ENCODE measurements around the gene ALG14.

DNA sequence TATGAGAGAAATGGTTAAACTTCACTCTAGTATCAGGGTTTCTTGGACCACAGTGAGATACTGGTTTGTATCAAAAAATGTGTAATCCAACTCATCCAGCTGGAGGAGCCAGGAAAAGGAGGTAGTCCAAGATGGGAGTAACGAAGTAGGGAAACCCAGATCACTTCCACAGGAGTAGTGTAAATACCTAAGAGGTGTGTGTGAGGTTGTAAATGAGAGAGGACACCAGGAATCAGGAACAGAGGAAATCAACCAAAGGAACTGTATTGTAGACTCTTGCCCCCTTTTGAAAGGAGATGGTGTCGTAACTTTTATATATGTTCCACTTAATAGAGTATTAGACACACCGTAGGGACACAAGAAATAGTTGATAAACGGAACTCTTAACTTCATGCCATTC lies 24.7 kb upstream of the ALG14 start:
- TF ChIP-seq RAD21 (IDR thresholded peaks at IDR 0.05; ENCODE audit: low read length) = no peak
- no peak for TF ChIP-seq CHD1 (IDR thresholded peaks at IDR 0.05; ENCODE audit: low read depth, low read length)
- TF ChIP-seq, protein P1, sequence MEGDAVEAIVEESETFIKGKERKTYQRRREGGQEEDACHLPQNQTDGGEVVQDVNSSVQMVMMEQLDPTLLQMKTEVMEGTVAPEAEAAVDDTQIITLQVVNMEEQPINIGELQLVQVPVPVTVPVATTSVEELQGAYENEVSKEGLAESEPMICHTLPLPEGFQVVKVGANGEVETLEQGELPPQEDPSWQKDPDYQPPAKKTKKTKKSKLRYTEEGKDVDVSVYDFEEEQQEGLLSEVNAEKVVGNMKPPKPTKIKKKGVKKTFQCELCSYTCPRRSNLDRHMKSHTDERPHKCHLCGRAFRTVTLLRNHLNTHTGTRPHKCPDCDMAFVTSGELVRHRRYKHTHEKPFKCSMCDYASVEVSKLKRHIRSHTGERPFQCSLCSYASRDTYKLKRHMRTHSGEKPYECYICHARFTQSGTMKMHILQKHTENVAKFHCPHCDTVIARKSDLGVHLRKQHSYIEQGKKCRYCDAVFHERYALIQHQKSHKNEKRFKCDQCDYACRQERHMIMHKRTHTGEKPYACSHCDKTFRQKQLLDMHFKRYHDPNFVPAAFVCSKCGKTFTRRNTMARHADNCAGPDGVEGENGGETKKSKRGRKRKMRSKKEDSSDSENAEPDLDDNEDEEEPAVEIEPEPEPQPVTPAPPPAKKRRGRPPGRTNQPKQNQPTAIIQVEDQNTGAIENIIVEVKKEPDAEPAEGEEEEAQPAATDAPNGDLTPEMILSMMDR (conservative IDR thresholded peaks at IDR 0.05; ENCODE audit: low read depth, low read length) = no peak
- no peak for TF ChIP-seq POLR2A (IDR thresholded peaks at IDR 0.05; ENCODE audit: low read depth, low read length)
- no peak for TF ChIP-seq RFX5 (IDR thresholded peaks at IDR 0.05; ENCODE audit: low read depth, low read length)
- no peak for TF ChIP-seq SMC3 (IDR thresholded peaks at IDR 0.05; ENCODE audit: low read depth, low read length)
- no peak for TF ChIP-seq RCOR1 (IDR thresholded peaks at IDR 0.05; ENCODE audit: insufficient replicate concordance, low read length)
